KG1 (cell line): ENCODE data around the gene PSTPIP1.

Experiments
- DNase-seq: peaks from one replicate; lab custom pipeline; 2025; lab: John Stamatoyannopoulos, UW

Gene PSTPIP1

DNA sequence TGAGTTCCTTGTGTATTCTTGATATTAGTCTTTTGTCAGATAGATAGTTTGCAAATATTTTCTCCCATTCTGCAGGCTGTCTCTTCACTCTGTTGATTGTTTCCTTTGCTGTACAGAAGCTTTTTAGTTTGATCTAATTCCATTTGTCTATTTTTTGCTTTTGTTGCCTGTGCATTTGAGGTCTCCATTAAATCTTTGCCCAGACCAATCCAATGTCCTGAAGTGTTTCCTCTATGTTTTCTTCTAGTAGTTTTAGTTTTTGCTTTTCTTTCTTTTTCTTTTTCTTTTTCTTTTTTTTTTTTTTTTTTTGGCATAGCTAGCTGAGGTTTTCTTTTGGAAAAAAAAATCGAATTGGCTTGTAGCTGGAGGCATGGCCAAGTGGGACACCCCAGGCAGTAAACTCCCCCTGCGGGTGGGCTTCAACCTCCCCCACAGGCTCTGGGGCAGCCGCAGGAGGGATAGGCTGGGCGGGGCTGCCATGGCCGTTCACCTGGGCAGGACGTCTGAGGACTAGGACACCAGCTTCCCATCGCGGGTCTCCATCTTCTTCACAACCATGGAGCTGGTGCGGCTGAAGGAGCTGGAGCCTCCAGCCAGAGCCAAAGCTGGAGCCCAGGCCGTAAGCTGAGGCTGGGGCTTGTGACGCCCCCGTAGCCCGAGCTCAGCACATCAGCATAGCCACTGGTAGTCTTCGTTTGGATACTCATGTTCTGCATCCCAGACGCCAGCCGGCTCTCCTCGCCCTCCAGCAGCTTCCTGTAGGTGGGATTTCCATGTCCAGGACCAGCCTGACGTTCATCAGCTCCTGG lies 16.2 kb upstream of the PSTPIP1 start:
- DNase-seq, result no peak

DNA sequence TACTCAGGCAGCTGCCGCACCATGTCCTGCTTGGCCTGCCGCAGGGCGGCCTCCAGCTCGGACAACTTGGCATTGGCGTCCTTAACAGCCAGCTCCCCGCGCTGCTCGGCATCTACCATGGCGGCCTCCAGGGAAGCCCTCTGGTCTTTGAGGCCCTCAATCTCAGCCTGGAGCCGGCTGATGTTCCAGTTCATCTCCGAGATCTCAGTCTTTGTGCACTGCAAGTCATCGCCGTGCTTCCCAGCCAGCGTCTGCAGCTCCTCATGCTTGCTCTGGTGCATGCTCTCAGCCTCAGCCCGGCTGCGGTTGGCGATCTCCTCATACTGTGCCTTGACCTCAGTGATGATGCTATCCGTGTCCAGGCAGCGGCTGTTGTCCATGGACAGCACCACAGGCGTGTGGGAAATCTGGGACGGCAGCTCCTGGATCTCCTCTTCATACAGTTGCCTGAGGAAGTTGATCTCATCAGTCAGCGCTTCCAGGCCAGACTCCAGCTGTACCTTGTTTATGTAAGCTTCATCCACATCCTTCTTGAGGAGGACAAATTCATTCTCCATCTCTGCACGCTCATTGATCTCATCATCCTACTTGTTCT lies 15.5 kb upstream of the PSTPIP1 start:
- DNase-seq, result no peak

DNA sequence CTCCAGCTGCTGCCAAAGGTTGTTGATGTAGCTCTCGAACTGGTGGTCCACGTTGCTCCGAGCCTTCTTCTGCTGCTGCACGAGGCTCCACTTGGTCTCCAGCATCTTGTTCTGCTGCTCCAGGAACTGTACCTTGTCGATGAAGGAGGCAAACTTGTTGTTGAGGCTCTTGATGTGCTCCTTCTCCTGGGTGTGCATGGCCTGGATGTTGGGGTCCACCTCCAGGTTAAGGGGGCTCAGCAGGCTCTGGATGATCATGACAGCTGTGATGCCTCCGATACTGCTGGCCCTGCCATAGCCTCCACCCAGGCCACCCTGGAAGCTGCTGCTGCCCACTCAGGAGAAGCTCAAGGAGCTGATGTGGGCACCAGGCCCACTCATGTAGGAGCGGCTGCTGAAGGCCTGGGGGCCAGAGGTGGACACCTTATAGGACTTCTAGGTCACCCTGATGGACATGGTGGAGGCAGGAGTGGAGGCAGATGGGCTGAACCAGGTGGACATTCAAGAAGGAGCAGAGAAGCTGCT lies 14.9 kb upstream of the PSTPIP1 start:
- DNase-seq, result no peak

DNA sequence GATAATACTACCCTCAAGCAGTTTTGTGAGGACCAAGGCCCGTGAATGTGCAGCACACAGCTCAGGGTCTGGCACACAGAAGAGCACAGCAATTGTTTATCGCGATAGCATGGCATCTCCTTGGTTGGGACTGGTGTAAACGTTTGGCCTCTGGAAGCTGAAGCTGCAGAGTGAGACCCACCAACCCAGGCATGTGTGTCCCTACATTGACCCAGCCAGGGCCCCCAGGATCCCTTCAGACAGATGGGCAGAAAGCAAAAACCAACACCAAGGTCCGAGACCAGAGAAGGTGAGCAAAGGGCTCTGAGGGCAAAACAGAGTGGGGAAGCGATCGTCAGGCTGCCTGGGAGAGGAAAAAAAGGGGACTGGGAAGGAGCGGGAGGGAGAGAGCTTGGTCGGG lies 12.6 kb upstream of the PSTPIP1 start:
- no peak for DNase-seq

DNA sequence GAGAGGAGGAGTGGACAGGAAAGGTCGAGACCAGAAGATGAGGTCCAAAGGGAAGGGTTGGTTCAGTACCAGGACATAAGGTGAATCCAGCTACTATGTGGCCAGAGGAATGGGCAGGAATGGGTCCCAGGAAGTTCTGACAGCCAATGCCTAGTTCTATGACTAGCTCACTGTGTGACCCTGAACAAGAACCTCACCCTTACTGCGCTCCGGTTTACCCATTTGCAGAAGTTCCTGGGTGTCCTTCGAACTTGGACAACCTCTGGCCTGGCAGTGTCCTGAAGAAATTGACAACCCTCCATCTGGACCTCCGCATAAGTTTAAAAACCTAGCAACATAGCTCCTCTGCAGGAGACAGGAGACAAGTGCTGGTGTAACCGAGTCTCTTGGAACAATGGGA lies 12.2 kb upstream of the PSTPIP1 start:
- DNase-seq, result no peak

DNA sequence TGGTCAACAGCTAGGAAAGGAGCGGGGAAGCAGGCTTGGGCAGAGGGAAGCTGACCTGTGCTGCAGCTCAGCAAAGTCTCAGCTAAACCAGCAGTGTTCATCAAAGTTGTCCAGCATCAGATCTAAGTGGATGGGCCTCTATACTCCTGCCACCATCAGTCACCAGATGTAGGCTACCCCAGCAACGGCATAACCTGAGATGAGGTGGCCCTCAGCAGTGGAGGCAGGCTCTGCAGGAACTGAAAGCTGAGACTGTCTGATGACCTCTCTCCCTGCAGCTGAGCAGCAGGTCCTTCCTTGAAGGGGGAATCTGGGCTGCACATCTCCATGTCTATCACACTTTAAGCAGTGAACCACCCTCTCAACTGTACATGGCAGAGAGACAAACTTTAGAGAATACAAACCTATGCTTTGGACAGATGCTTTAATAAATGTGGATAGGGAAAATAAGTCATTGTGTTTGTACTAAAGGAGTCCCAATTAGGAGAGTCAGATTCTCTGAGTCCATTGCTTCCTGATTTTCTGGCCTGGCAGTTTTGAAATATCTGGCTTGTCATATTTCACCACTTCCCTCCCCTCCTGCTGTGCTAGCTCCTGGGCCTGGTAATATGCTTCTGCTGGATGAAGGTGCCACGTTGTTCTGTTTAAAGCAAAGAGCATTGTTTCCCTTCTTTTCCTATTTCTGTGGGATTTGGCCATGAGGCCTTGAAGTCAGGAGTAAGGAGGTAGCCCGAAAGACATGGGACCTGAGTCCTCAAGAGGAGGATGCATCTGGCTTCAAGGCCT lies 11.1 kb upstream of the PSTPIP1 start:
- DNase-seq, result no peak

DNA sequence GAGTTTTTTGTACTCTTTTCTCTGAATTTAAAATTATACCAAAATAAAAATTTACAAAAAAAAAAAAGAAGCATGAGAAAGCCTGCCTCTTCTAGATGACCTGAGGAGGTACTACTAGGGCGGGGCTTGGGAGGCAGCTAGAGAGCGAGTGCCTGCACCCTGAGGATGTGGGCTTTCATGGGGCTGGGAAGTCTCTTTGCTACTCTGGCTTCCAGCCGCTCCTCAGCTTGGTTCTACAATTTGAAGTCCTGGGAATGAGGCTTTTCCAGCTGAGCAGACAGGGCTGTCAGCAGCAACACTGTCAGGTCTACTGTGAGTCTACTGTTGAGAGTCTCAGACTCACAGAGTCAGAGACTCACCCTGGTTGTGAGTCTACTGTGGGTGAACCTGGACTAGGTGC lies 8.2 kb upstream of the PSTPIP1 start:
- no peak for DNase-seq

DNA sequence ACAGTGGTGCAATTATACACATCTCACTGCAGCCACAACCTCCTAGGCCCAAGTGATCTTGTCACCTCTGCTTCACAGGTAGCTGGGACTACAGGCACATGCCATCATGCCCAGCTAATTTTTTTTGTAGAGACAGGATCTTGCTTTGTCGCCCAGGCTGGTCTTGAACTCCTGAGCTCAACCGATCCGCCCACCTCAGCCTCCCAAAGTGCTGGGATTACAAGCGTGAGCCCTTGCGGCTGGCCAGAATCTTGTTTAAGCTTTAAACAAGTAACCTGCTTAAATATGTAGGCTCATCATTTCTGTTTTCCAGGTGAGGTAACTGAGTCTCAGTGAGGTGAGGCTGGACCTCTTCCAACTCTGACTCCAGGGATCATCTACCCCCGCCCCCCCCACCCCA lies 7.7 kb upstream of the PSTPIP1 start:
- DNase-seq, result no peak

DNA sequence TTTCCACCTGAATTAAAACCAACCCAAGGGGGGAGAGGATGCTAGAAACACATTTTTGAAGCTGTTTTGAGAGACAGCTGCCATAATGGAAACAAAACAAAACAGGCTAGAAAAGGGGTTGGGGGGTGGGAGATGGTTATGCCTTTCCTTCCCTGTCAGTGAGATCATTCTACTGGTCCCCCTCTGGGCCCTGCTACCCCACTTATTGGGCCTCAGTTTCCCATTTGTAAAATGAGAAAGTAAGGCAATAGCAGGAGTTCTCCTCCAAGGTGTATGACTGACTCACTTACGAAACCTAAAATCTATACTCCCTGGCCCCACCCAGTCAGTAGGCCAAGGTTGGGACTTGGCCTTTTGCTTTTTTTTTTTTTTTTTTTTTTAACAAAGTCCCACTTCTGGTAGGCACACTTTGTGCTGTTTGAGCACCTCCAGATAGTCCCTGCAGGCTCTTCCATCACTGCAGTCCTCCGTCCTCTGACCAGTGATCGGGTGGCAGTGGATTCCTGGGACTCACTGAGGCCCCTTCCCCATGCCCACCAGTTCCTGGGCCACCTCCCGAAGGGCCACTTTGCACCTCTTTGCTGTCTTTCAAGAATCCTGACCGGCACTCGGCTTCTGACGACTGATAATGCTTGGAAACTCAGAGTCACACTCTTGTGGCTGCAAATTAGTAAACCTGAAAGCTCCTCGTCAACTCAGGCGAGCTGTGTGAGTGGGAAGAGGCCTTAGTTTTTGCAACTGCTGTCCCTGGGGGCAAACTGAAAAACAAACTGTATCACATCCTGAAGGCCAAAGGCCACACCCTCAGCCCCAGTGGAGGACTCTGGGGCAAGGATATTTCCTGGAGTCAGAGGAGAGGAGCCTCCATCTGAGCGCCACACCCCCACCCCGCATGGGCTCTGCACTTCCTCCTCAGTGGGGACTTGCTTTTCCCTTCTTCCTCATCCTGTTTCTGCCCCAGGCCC lies 6.7 kb upstream of the PSTPIP1 start:
- DNase-seq, result no peak

DNA sequence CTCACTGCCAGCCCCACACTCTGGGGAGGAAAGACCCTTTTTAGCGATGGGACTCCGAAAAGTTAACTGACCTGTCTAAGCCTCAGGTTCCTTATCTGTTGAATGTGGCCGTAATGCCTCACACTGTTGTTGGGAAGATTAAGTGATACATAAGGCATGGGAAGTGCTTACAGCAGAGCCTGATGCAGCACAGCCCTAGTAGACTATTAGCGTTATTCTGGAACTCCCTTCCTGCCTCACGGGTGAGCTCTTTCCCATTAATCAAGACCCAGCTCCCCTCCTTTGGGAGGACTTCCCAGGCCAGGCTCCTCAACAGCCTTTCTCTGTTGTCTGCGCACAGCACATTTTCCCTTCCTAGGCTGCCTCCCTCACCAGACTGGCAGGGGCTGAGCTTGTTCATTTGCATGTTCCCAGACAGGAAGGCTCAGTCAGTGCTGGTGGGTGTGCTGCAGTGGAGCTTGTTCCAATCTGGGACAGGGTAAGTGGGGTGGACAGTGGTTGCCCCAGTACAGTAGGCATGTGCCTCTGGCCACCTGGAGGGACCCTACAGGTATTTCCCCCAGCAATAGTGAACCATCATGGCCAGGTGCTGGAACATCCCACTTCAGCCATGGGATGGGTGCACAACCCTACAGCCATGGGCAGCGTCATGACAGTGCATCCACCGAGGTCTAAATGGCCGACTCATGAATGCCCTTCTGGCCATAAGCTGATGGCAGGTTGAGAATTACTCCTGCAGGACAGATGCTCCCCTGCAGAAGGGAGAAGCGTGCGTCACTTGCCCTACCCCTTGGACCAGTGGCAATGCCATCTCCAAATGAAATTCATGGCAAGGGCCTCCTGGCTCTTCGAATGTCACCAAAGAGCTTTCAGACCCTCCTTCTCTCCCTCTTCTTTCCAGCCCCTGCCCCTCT lies 5.8 kb upstream of the PSTPIP1 start:
- DNase-seq, result no peak

DNA sequence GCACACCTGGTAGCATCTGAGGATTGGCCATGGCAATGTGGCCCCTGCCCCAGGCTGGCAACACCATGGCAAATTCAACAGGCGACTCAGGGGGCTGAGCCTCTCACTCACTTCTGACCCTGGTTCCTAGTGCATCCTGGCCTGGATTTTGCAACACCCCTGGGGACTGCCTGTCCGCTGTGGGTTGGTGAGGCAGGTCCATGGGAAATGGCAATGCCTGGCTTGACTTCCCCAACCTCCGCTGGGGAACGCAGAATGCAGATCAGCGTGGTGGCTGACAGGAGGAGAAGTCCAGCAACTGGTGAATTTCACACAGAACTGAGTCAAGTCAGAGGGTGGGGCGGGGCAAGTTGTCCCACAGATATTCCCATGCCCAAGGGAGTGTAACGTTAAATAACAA lies 3.9 kb upstream of the PSTPIP1 start:
- no peak for DNase-seq

DNA sequence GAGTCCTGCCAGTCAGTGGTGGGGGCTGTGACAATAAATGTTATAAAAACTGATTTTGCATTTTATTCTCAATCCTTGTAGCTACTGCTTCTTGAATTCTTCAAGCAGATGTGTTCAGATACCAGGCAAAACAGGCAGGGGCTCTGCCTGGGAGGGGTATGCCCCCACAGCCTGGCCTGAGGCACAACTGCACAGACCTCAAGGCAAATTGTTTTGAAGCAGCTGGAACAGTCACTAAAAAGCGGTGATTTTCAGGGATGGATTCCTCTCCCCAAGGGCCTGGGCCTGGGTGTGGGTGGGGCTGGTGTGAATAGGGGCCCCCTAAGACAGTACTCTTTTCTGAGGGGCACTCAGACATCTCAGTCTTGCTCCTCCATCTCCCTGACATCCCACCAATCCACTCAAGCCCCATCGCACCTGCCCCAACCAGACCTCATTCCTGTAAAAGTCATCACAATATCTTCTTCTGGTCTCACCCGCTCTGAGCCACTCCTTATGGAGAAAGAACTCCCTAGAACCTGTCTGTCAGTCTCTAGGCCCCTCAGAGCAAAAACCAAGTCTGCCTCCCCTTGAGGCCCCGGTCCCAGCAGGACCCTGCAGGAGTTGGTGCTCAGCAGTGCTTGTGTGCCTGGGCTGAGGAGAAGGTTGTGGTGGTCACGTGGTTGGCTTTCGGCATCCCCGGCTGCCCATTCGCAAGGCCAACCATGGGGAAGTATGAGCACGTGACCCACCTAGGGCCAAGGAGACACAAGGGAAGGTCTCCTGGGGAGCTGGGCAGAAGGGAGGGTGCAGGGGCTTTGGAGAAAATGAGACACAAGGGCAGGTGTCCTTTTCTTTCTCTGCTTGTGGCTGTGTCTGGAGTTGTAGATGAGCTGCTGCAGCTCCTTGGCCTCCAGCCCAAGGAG lies 2.9 kb upstream of the PSTPIP1 start:
- no peak for DNase-seq

DNA sequence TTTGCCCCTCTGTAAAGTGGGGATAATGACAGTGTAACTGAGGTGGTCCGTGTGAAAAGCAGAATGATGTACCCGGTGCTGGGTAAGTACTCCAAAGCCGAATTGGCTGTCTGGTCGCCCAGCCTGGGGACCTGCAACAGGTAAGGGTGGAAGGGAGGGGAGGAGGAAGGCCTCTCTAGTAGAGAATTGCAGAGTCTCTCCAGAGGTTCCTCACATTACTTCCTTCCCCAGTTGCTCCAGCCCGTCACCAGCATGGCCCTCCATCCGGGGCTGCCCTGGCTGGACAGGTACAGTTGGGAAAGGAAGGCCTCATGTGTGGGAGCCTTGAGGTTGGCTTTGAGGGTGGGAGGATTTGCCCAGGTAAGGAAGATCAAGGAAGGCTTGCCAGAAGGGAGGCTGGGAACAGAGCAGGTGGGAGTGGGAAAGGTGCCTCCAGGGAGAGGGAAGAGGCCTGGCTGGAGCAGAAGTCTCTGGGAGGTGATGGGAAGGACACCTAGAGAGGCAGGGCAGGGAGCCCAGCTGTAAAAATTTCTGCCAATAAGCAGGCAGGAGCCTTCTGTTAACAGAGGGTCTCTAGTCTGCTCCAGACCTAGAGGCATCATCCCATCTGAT lies 1.7 kb upstream of the PSTPIP1 start:
- DNase-seq, result no peak

DNA sequence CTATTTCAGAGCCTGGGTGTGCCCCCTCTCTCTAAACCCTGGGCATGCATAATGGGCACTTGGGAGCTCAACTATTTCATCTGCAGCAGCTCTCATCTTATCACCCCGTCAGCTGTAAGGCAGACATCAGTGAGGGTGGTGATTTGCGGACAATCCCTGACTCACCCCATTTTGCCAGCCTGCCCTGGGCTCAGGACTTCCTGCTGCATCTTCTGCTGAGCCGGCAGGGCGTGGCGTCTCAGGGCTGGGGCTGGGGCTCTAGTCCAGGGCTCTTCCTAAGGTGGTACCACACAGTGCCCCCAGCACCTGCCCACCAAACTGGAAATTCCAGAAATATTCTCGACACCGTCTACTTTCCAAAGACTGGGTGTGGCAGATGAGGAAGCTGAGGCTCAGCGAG lies 925 bp upstream of the PSTPIP1 start:
- DNase-seq, result no peak

DNA sequence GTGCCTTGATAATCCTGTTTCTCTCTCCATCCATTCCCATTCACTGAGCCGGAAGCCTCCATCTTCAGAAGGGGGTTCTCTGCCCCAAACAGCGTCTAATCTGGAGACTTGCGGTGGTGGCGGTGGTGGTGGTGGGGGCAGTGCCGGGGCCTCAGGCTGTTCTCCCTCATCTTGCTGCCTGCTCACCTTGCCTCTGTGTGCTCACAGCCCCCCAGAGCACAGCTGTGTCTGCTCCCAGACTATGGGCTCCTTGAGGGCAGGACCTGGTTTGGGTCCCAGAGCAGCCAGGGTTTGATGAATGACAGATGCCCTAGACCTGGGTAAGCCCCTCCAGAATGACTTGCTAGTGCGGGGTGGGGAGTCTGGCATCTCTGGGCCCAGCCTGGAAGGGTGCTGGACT lies 430 bp upstream of the PSTPIP1 start:
- DNase-seq, result no peak

DNA sequence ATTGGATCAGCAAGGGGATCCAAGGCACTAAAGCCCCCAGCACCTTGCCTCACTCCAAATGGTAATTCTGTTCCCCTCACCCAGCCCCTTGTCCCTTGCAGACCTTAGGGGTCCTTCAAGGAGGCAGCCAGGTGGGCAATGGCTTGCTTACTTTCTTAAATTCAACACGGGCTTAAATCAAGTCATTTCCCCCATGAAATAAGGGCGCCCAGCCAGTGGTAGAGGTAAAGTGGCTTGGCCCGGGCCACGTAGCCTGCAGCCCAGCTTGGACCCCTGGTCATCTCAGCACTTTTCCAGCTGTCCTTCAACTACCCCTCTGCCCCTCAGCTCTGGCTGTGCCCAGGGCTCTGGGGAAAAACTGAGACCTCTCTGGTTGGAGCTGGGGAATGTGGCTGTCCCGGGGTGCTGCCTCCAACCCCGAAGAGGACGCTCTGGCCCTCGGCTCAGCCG lies 1.2 kb downstream of the PSTPIP1 start:
- DNase-seq, result no peak

DNA sequence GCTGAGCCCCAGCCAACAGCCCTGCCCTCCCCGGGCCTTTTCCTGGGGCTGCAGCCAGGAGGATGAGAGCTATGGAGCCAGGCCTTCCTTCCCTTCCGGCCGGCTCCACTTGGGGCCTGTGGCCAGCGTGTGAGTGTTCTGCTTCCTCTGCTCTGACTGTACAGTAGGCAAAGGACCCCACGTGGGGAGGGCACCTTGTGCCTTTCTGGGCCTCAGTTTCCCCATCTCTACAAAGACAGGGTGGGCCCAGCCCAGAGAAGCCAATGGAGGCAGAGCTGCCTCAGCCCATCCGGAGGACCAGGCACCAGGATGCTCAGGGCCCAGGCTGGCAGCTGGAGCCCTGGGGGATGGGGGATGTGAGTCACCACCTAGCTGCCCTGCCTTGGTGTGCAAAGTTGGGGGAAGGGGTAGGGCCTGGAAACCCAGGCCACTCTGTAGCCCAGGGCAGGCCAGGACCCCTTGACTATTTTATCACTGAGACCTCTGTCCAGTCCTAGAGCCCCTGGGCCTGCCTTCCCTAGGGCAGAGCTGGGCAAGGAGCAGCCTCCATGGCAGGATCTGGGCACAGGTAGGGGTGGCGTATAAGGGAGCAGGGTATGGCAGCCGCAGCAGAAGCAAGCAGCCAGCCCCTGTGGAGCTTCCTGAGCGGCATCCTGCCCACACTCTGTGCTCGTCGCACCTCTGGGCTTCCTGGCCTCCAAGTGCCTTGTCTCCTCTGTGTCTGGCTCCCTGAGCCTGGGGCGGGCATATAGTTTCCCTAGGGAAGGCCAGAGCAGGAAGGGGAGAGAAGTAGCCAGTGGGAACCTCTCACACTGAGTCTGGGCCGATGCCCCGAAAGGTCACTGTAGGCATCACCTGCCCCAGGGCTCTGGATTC lies 1.8 kb downstream of the PSTPIP1 start:
- DNase-seq, result no peak

DNA sequence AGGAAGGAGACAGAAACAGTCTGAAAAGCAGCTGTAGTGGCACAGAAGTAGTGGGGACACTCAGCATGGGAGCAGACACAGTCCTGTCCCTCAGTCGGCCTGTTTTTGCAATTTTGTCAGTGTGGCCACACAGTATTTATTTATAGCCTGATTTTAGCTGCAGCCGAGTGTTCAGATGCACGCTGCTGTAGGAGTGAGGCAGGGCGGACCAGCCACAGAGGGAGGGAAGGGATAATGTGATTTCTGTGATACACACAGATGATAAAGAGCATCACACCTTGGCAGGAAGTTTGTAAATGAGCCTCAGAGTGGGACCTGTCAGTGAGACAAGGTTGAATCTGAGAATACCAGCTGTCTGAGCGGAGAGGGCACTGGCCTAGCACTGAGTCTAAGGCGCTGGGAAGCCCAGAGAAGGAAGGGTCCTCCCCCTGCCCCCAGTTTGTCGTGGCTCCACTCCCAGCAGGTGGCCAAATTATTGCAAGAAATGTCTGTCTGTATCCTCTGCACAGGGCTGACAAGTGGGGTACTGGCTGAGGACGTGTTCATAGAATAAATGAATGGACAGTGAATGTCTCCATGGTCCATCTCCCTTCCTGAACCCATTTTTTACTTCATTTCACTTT lies 3.8 kb downstream of the PSTPIP1 start:
- DNase-seq, result no peak
